Ishikawa (cell line): Measurements from ENCODE around the gene RALGAPA1.

Experiments
- CEBPB ChIP-seq: IDR thresholded peaks from 2 replicates; pipeline ENCODE4 v1.6.1; 2012
- CREB1 ChIP-seq: IDR thresholded peaks from 2 replicates; pipeline ENCODE4 v1.6.1; 2012; ENCODE audit warnings: low read depth
- EGR1 ChIP-seq: IDR thresholded peaks from 2 replicates; pipeline ENCODE4 v1.6.1; 2012
- EP300 ChIP-seq: IDR thresholded peaks from 2 replicates; pipeline ENCODE4 v1.6.1; 2012; ENCODE audit warnings: borderline replicate concordance
- FOXM1 ChIP-seq: IDR thresholded peaks from 2 replicates; pipeline ENCODE4 v1.6.1; 2012; ENCODE audit warnings: low read depth, borderline replicate concordance
- MAX ChIP-seq: IDR thresholded peaks from 2 replicates; pipeline ENCODE4 v1.6.1; 2012
- RAD21 ChIP-seq: IDR thresholded peaks from 2 replicates; pipeline ENCODE4 v1.6.1; 2012; ENCODE audit warnings: low read depth
- REST ChIP-seq: IDR thresholded peaks from 2 replicates; pipeline ENCODE4 v1.6.1; 2012; ENCODE audit warnings: low read depth, mild to moderate bottlenecking
- TAF1 ChIP-seq: IDR thresholded peaks from 2 replicates; pipeline ENCODE4 v1.6.1; 2012; ENCODE audit warnings: low read depth, mild to moderate bottlenecking
- TCF12 ChIP-seq: IDR thresholded peaks from 2 replicates; pipeline ENCODE4 v1.6.1; 2012; ENCODE audit warnings: low read depth
- TEAD4 ChIP-seq: IDR thresholded peaks from 2 replicates; pipeline ENCODE4 v1.6.1; 2012
- USF1 ChIP-seq: IDR thresholded peaks from 2 replicates; pipeline ENCODE4 v1.6.1; 2012
- YY1 ChIP-seq: IDR thresholded peaks from 2 replicates; pipeline ENCODE4 v1.6.1; 2012; ENCODE audit warnings: low read depth
- ZBTB7A ChIP-seq: IDR thresholded peaks from 2 replicates; pipeline ENCODE4 v1.6.1; 2012; ENCODE audit warnings: low read depth

The RALGAPA1 gene

GRCh38 chr14:35786856-35787255 is 22.2 kb downstream of the RALGAPA1 start:
- TF ChIP-seq MAX: no peak
- no peak for TF ChIP-seq EP300
- no peak for TF ChIP-seq CREB1
- TF ChIP-seq EGR1: no peak
- no peak for TF ChIP-seq TCF12
- TF ChIP-seq YY1: no peak
- TF ChIP-seq RAD21: no peak
- TF ChIP-seq FOXM1: no peak
- TF ChIP-seq CEBPB: no peak

GRCh38 chr14:35783699-35784098 is 25.4 kb downstream of the RALGAPA1 start:
- TF ChIP-seq CREB1 (no peak), TAF1 (no peak), EP300 (no peak), RAD21 (no peak), REST (no peak), MAX (no peak), FOXM1 (no peak)

- TF ChIP-seq YY1: no peak
- TF ChIP-seq TAF1: no peak
- TF ChIP-seq USF1: no peak
- TF ChIP-seq TCF12: no peak
- TF ChIP-seq ZBTB7A: no peak
- no peak for TF ChIP-seq REST
Observed at GRCh38 chr14:35779368-35779767, 29.7 kb downstream of the RALGAPA1 start.

- TF ChIP-seq RAD21: no peak
Observed at GRCh38 chr14:35776823-35777222, 32.3 kb downstream of the RALGAPA1 start.

GRCh38 chr14:35766700-35767082 is 42.4 kb downstream of the RALGAPA1 start:
- TF ChIP-seq ZBTB7A (no peak), CEBPB (no peak), CREB1 (no peak), USF1 (no peak), TEAD4 (no peak), EGR1 (no peak), MAX (no peak), YY1 (no peak), FOXM1 (no peak), REST (no peak)
